ENCODE results near the gene KNCN.

KNCN gene

GRCh38 chr1:46580140-46580903 lies 28.9 kb upstream of the KNCN start:
- Histone ChIP-seq H3K27ac (ENCODE audit: extremely low read depth, low read depth, low read length) (no peak overlapping the region), H3K4me1 (ENCODE audit: control insufficient read depth, insufficient read depth, low read length) (peaks cover 2% of the 10 kb centered on the region; the same call in 1 of the 2 replicates), H3K9me3 (ENCODE audit: control insufficient read depth, insufficient read depth, low read depth, low read length) (no peaks in the 10 kb centered on the region), H3K36me3 (ENCODE audit: control insufficient read depth in 2 of 2, insufficient read depth in 1 of 2, low read length in 2 of 2) (peaks cover 9 to 74% of the 10 kb centered on the region in 2 experiments; a peak in 2 of 3 replicates), H3K4me3 (ENCODE audit: low read depth, low read length) (no peak overlapping the region)
- CTCF ChIA-PET, result no interaction called here
- POLR2A ChIA-PET, result interaction anchor here (0.8 to 1.2 kb wide), 2 partner anchors 24 kb away, joined by 3 to 4 read pairs; partner anchors contain the start of gene MKNK1
- TF ChIP-seq SCRT2 (tag by site-specific recombination; IDR thresholded peaks at IDR 0.05), result no peak
- TF ChIP-seq ELK4 (IDR thresholded peaks at IDR 0.05; ENCODE audit: borderline replicate concordance, low read depth, low read length), result no peak
- TF ChIP-seq TCF7L2 (IDR thresholded peaks at IDR 0.05; ENCODE audit: borderline replicate concordance, low read depth, low read length), result no peak
- TF ChIP-seq ZNF521 (tag by site-specific recombination; IDR thresholded peaks at IDR 0.05), result no peak
- no peak for TF ChIP-seq HOXA7 (CRISPR knock-in tag; IDR thresholded peaks at IDR 0.05; ENCODE audit: borderline replicate concordance)
- TF ChIP-seq, protein P1, sequence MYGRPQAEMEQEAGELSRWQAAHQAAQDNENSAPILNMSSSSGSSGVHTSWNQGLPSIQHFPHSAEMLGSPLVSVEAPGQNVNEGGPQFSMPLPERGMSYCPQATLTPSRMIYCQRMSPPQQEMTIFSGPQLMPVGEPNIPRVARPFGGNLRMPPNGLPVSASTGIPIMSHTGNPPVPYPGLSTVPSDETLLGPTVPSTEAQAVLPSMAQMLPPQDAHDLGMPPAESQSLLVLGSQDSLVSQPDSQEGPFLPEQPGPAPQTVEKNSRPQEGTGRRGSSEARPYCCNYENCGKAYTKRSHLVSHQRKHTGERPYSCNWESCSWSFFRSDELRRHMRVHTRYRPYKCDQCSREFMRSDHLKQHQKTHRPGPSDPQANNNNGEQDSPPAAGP (tag by site-specific recombination; IDR thresholded peaks at IDR 0.05), result no peak
- no peak for TF ChIP-seq KLF9 (tag by site-specific recombination; IDR thresholded peaks at IDR 0.05; ENCODE audit: low read depth)
- TF ChIP-seq ZNF776 (tag by site-specific recombination; IDR thresholded peaks at IDR 0.05; ENCODE audit: borderline replicate concordance), result no peak
- no peak for TF ChIP-seq ZNF146 (tag by site-specific recombination; IDR thresholded peaks at IDR 0.05)
- TF ChIP-seq ZBTB7A (tag by site-specific recombination; IDR thresholded peaks at IDR 0.05; ENCODE audit: low read depth), result no peak
- no peak for TF ChIP-seq TRIM28 (IDR thresholded peaks at IDR 0.05; ENCODE audit: borderline replicate concordance, low read length)

DNA sequence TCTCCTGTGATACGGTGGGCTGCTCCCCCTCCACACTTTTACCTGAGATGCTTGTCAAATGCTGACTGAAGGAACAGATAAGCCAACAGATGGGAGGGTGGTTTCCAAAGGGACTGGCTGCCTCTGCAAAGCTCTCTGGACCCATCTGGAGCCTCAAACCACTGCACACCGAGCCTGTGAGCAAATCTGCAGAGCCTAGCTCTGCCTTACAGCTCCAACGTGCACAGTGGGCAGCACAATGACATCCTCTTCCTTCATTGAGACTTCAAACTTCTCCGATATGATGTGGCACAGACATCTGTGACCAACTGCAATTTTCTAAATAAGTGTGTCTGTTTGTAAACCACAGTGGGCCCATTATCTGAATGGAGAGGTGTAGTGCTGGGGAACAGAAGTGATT lies 26.2 kb upstream of the KNCN start:
- ChIA-PET CTCF (interaction anchor here (1.3 kb wide), 1 partner anchor 148 kb away, joined by 3 read pairs; no protein-coding TSS in a partner anchor), POLR2A (interaction anchor here (0.7 kb wide), 1 partner anchor 1778 kb away, joined by 3 read pairs; no protein-coding TSS in a partner anchor)
- H3K36me3 ChIP-seq (ENCODE audit: control insufficient read depth in 2 of 2, insufficient read depth in 1 of 2, low read length in 2 of 2), result peaks cover 9 to 59% of the 10 kb centered on the region in 2 experiments; a peak in 2 of 3 replicates
- TF ChIP-seq ZFHX2 (tag by site-specific recombination; conservative IDR thresholded peaks at IDR 0.05) (no peak), ZNF311 (tag by site-specific recombination; IDR thresholded peaks at IDR 0.05; ENCODE audit: borderline replicate concordance) (no peak), ZNF596 (tag by site-specific recombination; IDR thresholded peaks at IDR 0.05) (no peak), ZNF501 (tag by site-specific recombination; IDR thresholded peaks at IDR 0.05) (no peak), ZNF146 (tag by site-specific recombination; IDR thresholded peaks at IDR 0.05) (no peak), INSM2 (tag by site-specific recombination; IDR thresholded peaks at IDR 0.05) (no peak), RBAK (tag by site-specific recombination; IDR thresholded peaks at IDR 0.05) (no peak), ZNF747 (tag by site-specific recombination; IDR thresholded peaks at IDR 0.05) (no peak), ZNF473 (tag by site-specific recombination; IDR thresholded peaks at IDR 0.05) (no peak), ZNF776 (tag by site-specific recombination; IDR thresholded peaks at IDR 0.05; ENCODE audit: borderline replicate concordance) (no peak), OSR2 (tag by site-specific recombination; IDR thresholded peaks at IDR 0.05) (no peak), SP7 (tag by site-specific recombination; IDR thresholded peaks at IDR 0.05) (no peak), KLF9 (tag by site-specific recombination; IDR thresholded peaks at IDR 0.05; ENCODE audit: low read depth) (no peak), SCRT1 (tag by site-specific recombination; IDR thresholded peaks at IDR 0.05; ENCODE audit: borderline replicate concordance) (no peak)
- TF ChIP-seq, protein P2, sequence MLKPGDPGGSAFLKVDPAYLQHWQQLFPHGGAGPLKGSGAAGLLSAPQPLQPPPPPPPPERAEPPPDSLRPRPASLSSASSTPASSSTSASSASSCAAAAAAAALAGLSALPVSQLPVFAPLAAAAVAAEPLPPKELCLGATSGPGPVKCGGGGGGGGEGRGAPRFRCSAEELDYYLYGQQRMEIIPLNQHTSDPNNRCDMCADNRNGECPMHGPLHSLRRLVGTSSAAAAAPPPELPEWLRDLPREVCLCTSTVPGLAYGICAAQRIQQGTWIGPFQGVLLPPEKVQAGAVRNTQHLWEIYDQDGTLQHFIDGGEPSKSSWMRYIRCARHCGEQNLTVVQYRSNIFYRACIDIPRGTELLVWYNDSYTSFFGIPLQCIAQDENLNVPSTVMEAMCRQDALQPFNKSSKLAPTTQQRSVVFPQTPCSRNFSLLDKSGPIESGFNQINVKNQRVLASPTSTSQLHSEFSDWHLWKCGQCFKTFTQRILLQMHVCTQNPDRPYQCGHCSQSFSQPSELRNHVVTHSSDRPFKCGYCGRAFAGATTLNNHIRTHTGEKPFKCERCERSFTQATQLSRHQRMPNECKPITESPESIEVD (tag by site-specific recombination; IDR thresholded peaks at IDR 0.05), result no peak
- TF ChIP-seq, protein P3, sequence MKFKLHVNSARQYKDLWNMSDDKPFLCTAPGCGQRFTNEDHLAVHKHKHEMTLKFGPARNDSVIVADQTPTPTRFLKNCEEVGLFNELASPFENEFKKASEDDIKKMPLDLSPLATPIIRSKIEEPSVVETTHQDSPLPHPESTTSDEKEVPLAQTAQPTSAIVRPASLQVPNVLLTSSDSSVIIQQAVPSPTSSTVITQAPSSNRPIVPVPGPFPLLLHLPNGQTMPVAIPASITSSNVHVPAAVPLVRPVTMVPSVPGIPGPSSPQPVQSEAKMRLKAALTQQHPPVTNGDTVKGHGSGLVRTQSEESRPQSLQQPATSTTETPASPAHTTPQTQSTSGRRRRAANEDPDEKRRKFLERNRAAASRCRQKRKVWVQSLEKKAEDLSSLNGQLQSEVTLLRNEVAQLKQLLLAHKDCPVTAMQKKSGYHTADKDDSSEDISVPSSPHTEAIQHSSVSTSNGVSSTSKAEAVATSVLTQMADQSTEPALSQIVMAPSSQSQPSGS (tag by site-specific recombination; IDR thresholded peaks at IDR 0.05; ENCODE audit: low read depth), result no peak
- TF ChIP-seq, protein P4, sequence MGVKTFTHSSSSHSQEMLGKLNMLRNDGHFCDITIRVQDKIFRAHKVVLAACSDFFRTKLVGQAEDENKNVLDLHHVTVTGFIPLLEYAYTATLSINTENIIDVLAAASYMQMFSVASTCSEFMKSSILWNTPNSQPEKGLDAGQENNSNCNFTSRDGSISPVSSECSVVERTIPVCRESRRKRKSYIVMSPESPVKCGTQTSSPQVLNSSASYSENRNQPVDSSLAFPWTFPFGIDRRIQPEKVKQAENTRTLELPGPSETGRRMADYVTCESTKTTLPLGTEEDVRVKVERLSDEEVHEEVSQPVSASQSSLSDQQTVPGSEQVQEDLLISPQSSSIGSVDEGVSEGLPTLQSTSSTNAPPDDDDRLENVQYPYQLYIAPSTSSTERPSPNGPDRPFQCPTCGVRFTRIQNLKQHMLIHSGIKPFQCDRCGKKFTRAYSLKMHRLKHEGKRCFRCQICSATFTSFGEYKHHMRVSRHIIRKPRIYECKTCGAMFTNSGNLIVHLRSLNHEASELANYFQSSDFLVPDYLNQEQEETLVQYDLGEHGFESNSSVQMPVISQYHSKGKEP (tag by site-specific recombination; IDR thresholded peaks at IDR 0.05), result no peak

More for the DNA sequence above, 26.2 kb upstream of the KNCN start:
- Histone ChIP-seq H3K9me3 (ENCODE audit: control insufficient read depth, insufficient read depth, low read depth, low read length) (no peaks in the 10 kb centered on the region), H3K4me3 (ENCODE audit: low read depth, low read length) (no peak overlapping the region), H3K27ac (ENCODE audit: extremely low read depth, low read depth, low read length) (no peak overlapping the region), H3K4me1 (ENCODE audit: control insufficient read depth, insufficient read depth, low read length) (peaks cover 4% of the 10 kb centered on the region; the same call in 1 of the 2 replicates)

Data from HEK293 (cell line).